Progenitor cell of endocrine pancreas (in vitro differentiated cells): ENCODE measurements around the gene RFX1. TPM values are rescaled to one million over a fixed set of nuclear protein-coding genes. Genes with fewer than 3 reads are reported as not detected.
"Not testable (repeated sequence)": the region's sequence is repeated elsewhere in the genome, so short reads cannot be mapped to it uniquely, and the experiment has no call there.

ENCODE experiments used
- DNase-seq: peaks from one replicate; pipeline ENCODE4 v3.0.0; 2021; ENCODE audit warnings: low spot score; ENCODE audit not compliant: unreplicated experiment
- H3K27ac Mint-ChIP-seq: 2 replicates; pipeline ENCODE4 v1.8.0; 2021; ENCODE audit warnings: mild to moderate bottlenecking, moderate library complexity, mixed read lengths
- H3K27me3 Mint-ChIP-seq: 2 replicates; pipeline ENCODE4 v1.8.0; 2021; ENCODE audit warnings: mixed read lengths
- H3K36me3 Mint-ChIP-seq: 2 replicates; pipeline ENCODE4 v1.8.0; 2022; ENCODE audit warnings: mixed read lengths; ENCODE audit not compliant: insufficient read depth
- H3K4me1 Mint-ChIP-seq: 2 replicates; pipeline ENCODE4 v1.8.0; 2021; ENCODE audit warnings: low read depth, mixed read lengths
- H3K4me3 Mint-ChIP-seq: 2 replicates; pipeline ENCODE4 v1.8.0; 2021; ENCODE audit warnings: low read depth, mild to moderate bottlenecking, moderate library complexity, mixed read lengths
- H3K9me3 Mint-ChIP-seq: 2 replicates; pipeline ENCODE4 v1.8.0; 2021; ENCODE audit warnings: low read depth, mixed read lengths
- CTCF ChIP-seq: fragments of 200-600 bp; sonication (generic); IDR thresholded peaks from one replicate; pipeline ENCODE4 v1.5.0; 2021; ENCODE audit warnings: antibody characterized with exemption, mild to moderate bottlenecking; ENCODE audit not compliant: unreplicated experiment
- total RNA-seq: library from RNA; stranded (reverse); gene quantifications from 2 replicates; pipeline ENCODE4 v1.2.1, GENCODE V29; 2021

RFX1 gene
- total RNA-seq, 1 donor from 2014 or later = 26.5 TPM

- H3K27me3 Mint-ChIP-seq = peaks cover 5% of the 10 kb centered on the region
- H3K27ac Mint-ChIP-seq = no peak overlapping the region
- no peaks in the 10 kb centered on the region for H3K36me3 Mint-ChIP-seq
- H3K4me3 Mint-ChIP-seq = no peak overlapping the region
- no peaks in the 10 kb centered on the region for H3K9me3 Mint-ChIP-seq
- DNase-seq = peak; percentile 33
- H3K4me1 Mint-ChIP-seq = peaks cover 2% of the 10 kb centered on the region
- peak; percentile 57 for TF ChIP-seq CTCF
Measured at GRCh38 chr19:14023404-14024235, 17.5 kb upstream of the RFX1 start.

GRCh38 chr19:14022469-14022868 lies 16.3 kb upstream of the RFX1 start:
- H3K27me3 Mint-ChIP-seq = no peaks in the 10 kb centered on the region
- no peak overlapping the region for H3K4me3 Mint-ChIP-seq
- no peaks in the 10 kb centered on the region for H3K9me3 Mint-ChIP-seq
- no peak for TF ChIP-seq CTCF
- H3K27ac Mint-ChIP-seq = no peak overlapping the region
- no peaks in the 10 kb centered on the region for H3K4me1 Mint-ChIP-seq
- no peaks in the 10 kb centered on the region for H3K36me3 Mint-ChIP-seq
- DNase-seq = no peak

GRCh38 chr19:14021474-14021873 lies 15.4 kb upstream of the RFX1 start:
- no peak for TF ChIP-seq CTCF

GRCh38 chr19:14019739-14020138 lies 13.6 kb upstream of the RFX1 start:
- H3K27me3 Mint-ChIP-seq, DNase-seq, H3K27ac Mint-ChIP-seq, H3K36me3 Mint-ChIP-seq, H3K4me1 Mint-ChIP-seq, H3K9me3 Mint-ChIP-seq, H3K4me3 Mint-ChIP-seq: not testable (repeated sequence)

More at GRCh38 chr19:14021474-14021873, 15.4 kb upstream of the RFX1 start:
- no peak for DNase-seq
- no peaks in the 10 kb centered on the region for H3K9me3 Mint-ChIP-seq
- H3K4me3 Mint-ChIP-seq = no peak overlapping the region
- no peaks in the 10 kb centered on the region for H3K4me1 Mint-ChIP-seq
- H3K27me3 Mint-ChIP-seq = no peaks in the 10 kb centered on the region
- H3K27ac Mint-ChIP-seq = no peak overlapping the region
- no peaks in the 10 kb centered on the region for H3K36me3 Mint-ChIP-seq

GRCh38 chr19:14019100-14019499 lies 13.0 kb upstream of the RFX1 start:
- Mint-ChIP-seq H3K36me3 (no peaks in the 10 kb centered on the region), H3K27ac (no peak overlapping the region), H3K27me3 (no peaks in the 10 kb centered on the region), H3K4me3 (no peak overlapping the region), H3K4me1 (peaks cover 3% of the 10 kb centered on the region), H3K9me3 (no peaks in the 10 kb centered on the region)
- DNase-seq = no peak
- no peak for TF ChIP-seq CTCF

- Mint-ChIP-seq H3K27me3 (no peaks in the 10 kb centered on the region), H3K27ac (no peak overlapping the region), H3K9me3 (no peaks in the 10 kb centered on the region), H3K4me1 (peaks cover 3% of the 10 kb centered on the region), H3K36me3 (no peaks in the 10 kb centered on the region), H3K4me3 (no peak overlapping the region)
- no peak for DNase-seq
- no peak for TF ChIP-seq CTCF
Measured at GRCh38 chr19:14015524-14016035, 9.5 kb upstream of the RFX1 start.
